Upper lobe of left lung (tissue), 4 donors: ENCODE results near the gene SORD.

Experiments
- CTCF ChIP-seq, 6 experiments: fragments of 450-650 bp in 4 of 6; fragments of 200-600 bp in 2 of 6; sonication (generic) in 2 of 6; IDR thresholded peaks; one replicate each; pipeline ENCODE4 v1.5.1; 2016 to 2019; ENCODE audit warnings: antibody characterized with exemption in 6 of 6
- EP300 ChIP-seq, 4 donors: sonication (generic); formaldehyde crosslinking; IDR thresholded peaks; one replicate each; pipeline ENCODE4 v1.5.1; 2017; ENCODE audit warnings: antibody characterized with exemption in 4 of 4, control low read depth in 2 of 4
- POLR2AphosphoS5 ChIP-seq, 2 donors: sonication (generic); formaldehyde crosslinking; IDR thresholded peaks; one replicate each; pipeline ENCODE4 v1.5.1; 2017; ENCODE audit warnings: antibody characterized with exemption in 2 of 2

GRCh38 chr15:45095661-45096060 is 72.7 kb downstream of the SORD start:
- TF ChIP-seq CTCF (IDR thresholded peaks at IDR 0.05) = no peak
- TF ChIP-seq EP300 (IDR thresholded peaks at IDR 0.05) = no peak
- TF ChIP-seq POLR2AphosphoS5 (IDR thresholded peaks at IDR 0.05) = no peak
